Testis (tissue), 2 donors: ENCODE data around the gene KCTD20.

Source experiments
- CTCF ChIP-seq, 3 experiments: fragments of 450-650 bp in 2 of 3; fragments of 200-600 bp in 1 of 3; sonication (generic) in 1 of 3; IDR thresholded peaks; one replicate each; pipeline ENCODE4 v1.5.1; 2016 to 2019; ENCODE audit warnings: antibody characterized with exemption in 3 of 3, mild to moderate bottlenecking in 2 of 3, moderate library complexity in 1 of 3
- POLR2A ChIP-seq: fragments of 450-650 bp; IDR thresholded peaks from one replicate; pipeline ENCODE4 v1.6.1; 2017; ENCODE audit warnings: antibody characterized with exemption, mild to moderate bottlenecking, moderate library complexity

DNA sequence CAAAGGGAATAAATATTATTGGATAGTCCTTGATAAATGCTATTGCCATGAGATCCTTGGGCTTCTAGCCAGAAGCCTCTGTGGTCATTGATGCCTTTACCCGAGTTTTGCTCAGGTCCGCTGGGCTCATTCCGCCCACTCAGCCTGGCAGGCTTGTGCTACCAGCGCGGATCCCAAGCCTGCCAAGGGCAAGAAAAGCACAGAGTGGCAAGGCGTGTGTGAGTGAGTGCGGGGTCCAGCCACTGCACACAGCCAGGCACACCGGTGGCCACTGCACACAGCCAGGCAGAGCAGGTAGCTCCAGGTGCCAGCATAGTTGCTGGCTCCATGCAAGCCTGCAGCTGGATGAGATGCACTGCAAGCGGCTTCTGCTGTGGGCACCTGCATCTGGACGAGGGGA is 65.7 kb downstream of the KCTD20 start:
- TF ChIP-seq CTCF (IDR thresholded peaks at IDR 0.05) (no peak), POLR2A (no peak)
